ENCODE measurements around the gene ALPK1. TPM values are rescaled to one million over a fixed set of nuclear protein-coding genes. Genes with fewer than 3 reads are reported as not detected.

The ALPK1 gene
- total RNA-seq, 1 experiment from 2014 or later = 21.3 TPM

GRCh38 chr4:112411781-112412550 is 114.8 kb downstream of the ALPK1 start (continued):
- no peak for TF ChIP-seq POLR2A (IDR thresholded peaks at IDR 0.05; ENCODE audit: borderline replicate concordance, extremely low read depth, insufficient read depth, insufficient read length)
- no peak for TF ChIP-seq SP1 (IDR thresholded peaks at IDR 0.05; ENCODE audit: low read depth)
- TF ChIP-seq EZH2phosphoT487 (IDR thresholded peaks at IDR 0.05; ENCODE audit: borderline replicate concordance) = no peak
- no peak for TF ChIP-seq POLR2AphosphoS5 (IDR thresholded peaks at IDR 0.05; ENCODE audit: low read depth, low read length)
- TF ChIP-seq SIN3A (IDR thresholded peaks at IDR 0.05; ENCODE audit: low read depth) = no peak
- no peak for TF ChIP-seq ZFX (IDR thresholded peaks at IDR 0.05)

- Histone ChIP-seq H3K4me3 (replicated peaks in 1 of 2; ENCODE audit: low read depth in 1 of 2, low read length in 2 of 2) (no peak overlapping the region), H3K9me2 (ENCODE audit: insufficient read depth) (no peaks in the 10 kb centered on the region), H3K4me1 (ENCODE audit: control insufficient read depth in 1 of 2, insufficient read depth in 2 of 2, low read length in 2 of 2) (no peaks in the 10 kb centered on the region), H2AFZ (ENCODE audit: low read depth, low read length, poor library complexity, severe bottlenecking) (no peak overlapping the region), H3K4me2 (ENCODE audit: low read length) (no peak overlapping the region), H4K20me1 (ENCODE audit: insufficient read depth) (no peaks in the 10 kb centered on the region), H3K79me2 (ENCODE audit: insufficient read depth, low read length) (no peaks in the 10 kb centered on the region), H3K27ac (ENCODE audit: low read depth, low read length) (no peak overlapping the region), H3K36me3 (ENCODE audit: control insufficient read depth in 1 of 2, insufficient read depth in 2 of 2, low read length in 2 of 2) (no peaks in the 10 kb centered on the region), H3K9me3 (ENCODE audit: control insufficient read depth in 1 of 2, insufficient read depth in 1 of 2, low read depth in 1 of 2, low read length in 2 of 2) (no peaks in the 10 kb centered on the region; a peak in 1 of 4 replicates), H3K9ac (ENCODE audit: low read length) (no peak overlapping the region), H3K27me3 (ENCODE audit: insufficient read depth, low read length) (no peaks in the 10 kb centered on the region)
- DNase-seq (ENCODE audit: low read depth, low spot score) = no peak
- ATAC-seq = no peak
- ChIA-PET CTCF (no interaction called here), POLR2A (no interaction called here), RAD21 (ENCODE audit: low non-redundant PET in 1 of 2, low total read pairs in 2 of 2, uncharacterized antibody in 2 of 2, unreplicated experiment in 2 of 2) (no interaction called here)
- TF ChIP-seq ATF3 (IDR thresholded peaks at IDR 0.05) = no peak
- no peak for TF ChIP-seq CEBPB (IDR thresholded peaks at IDR 0.05; ENCODE audit: low read depth)
- TF ChIP-seq MAX (IDR thresholded peaks at IDR 0.05) = no peak
- TF ChIP-seq EGR1 (IDR thresholded peaks at IDR 0.05; ENCODE audit: low read depth) = no peak
- no peak for TF ChIP-seq ZNF274 (IDR thresholded peaks at IDR 0.05; ENCODE audit: low read depth, low read length)
- no peak for TF ChIP-seq ELF1 (IDR thresholded peaks at IDR 0.05; ENCODE audit: borderline replicate concordance, low read depth)
- TF ChIP-seq SRF (IDR thresholded peaks at IDR 0.05; ENCODE audit: low read depth) = no peak
- TF ChIP-seq JUND (IDR thresholded peaks at IDR 0.05) = no peak
- TF ChIP-seq EZH2 (IDR thresholded peaks at IDR 0.05) = no peak
- no peak for TF ChIP-seq RAD21 (IDR thresholded peaks at IDR 0.05; ENCODE audit: low read depth)
- TF ChIP-seq FOSL1 (IDR thresholded peaks at IDR 0.05; ENCODE audit: low read depth) = no peak
- no peak for TF ChIP-seq SP1 (IDR thresholded peaks at IDR 0.05; ENCODE audit: low read depth)
- no peak for TF ChIP-seq ZBTB33 (IDR thresholded peaks at IDR 0.05; ENCODE audit: extremely low read depth, insufficient replicate concordance, low read length)
- TF ChIP-seq TCF7L2 (IDR thresholded peaks at IDR 0.05; ENCODE audit: borderline replicate concordance, extremely low read depth, insufficient read depth, insufficient read length) = no peak
- no peak for TF ChIP-seq POLR2A (IDR thresholded peaks at IDR 0.05; ENCODE audit: borderline replicate concordance, extremely low read depth, insufficient read depth, insufficient read length)
- no peak for TF ChIP-seq CTCF (IDR thresholded peaks at IDR 0.05 in 2 of 3, conservative IDR thresholded peaks at IDR 0.05 in 1 of 3; ENCODE audit: borderline replicate concordance in 1 of 3, insufficient read depth in 1 of 3, low read depth in 2 of 3, low read length in 2 of 3)
- no TSS peak for BruUV-seq (replicated peaks)
- intact Hi-C loops (cut with micrococcal nuclease) = no loop called here
These were observed 119.3 kb downstream of the ALPK1 start for GRCh38 chr4:112416464-112416863.
